Transverse colon (tissue), 4 donors: ENCODE measurements around the gene WWOX. TPM values are rescaled to one million over a fixed set of nuclear protein-coding genes. Genes with fewer than 3 reads are reported as not detected.

ENCODE experiments used
- DNase-seq: peaks from one replicate; pipeline ENCODE4 v3.0.0-alpha.2; 2019
- H3K27ac ChIP-seq, 4 donors: fragments of 200-600 bp; sonication (generic); 2 replicates each; pipeline ENCODE4 v1.5.1; 2016 to 2018; ENCODE audit warnings: inconsistent platforms in 4 of 4
- H3K27me3 ChIP-seq: fragments of 200-600 bp; sonication (generic); 2 replicates; pipeline ENCODE4 v1.5.1; 2017; ENCODE audit warnings: inconsistent platforms
- H3K36me3 ChIP-seq, 4 donors: fragments of 200-600 bp; sonication (generic); 2 replicates each; pipeline ENCODE4 v1.5.1; 2017 to 2019; ENCODE audit warnings: inconsistent platforms in 4 of 4
- H3K4me1 ChIP-seq, 4 donors: fragments of 200-600 bp; sonication (generic); 2 replicates each; pipeline ENCODE4 v1.5.1; 2017 to 2020; ENCODE audit warnings: inconsistent platforms in 4 of 4
- H3K4me3 ChIP-seq, 4 donors: fragments of 200-600 bp; sonication (generic); 1 replicate in 1 of 4; 2 replicates in 3 of 4; pipeline versions ENCODE4 v1.5.1 to v1.6.1; 2017 to 2019; ENCODE audit warnings: inconsistent platforms in 4 of 4
- H3K9me3 ChIP-seq, 2 donors: fragments of 200-600 bp; sonication (generic); 2 replicates each; pipeline ENCODE4 v1.5.1; 2017 to 2019; ENCODE audit warnings: inconsistent platforms in 2 of 2
- EP300 ChIP-seq: sonication (generic); formaldehyde crosslinking; IDR thresholded peaks from one replicate; pipeline ENCODE4 v1.6.1; 2017; ENCODE audit warnings: antibody characterized with exemption, low read depth
- POLR2A ChIP-seq: fragments of 450-650 bp; IDR thresholded peaks from one replicate; pipeline ENCODE4 v1.6.1; 2016; ENCODE audit warnings: antibody characterized with exemption, mild to moderate bottlenecking, moderate library complexity
- POLR2AphosphoS5 ChIP-seq, 3 donors: sonication (generic); formaldehyde crosslinking; IDR thresholded peaks; one replicate each; pipeline ENCODE4 v1.6.1; 2016; ENCODE audit warnings: antibody characterized with exemption in 3 of 3
- WGBS, 2 donors: methylation state at CpG; one replicate each; pipeline ENCODE4 v1.1.5; 2018; ENCODE audit warnings: low coverage in 1 of 2; 5-methylcytosine and 5-hydroxymethylcytosine counted together
- in situ Hi-C, 4 donors: fragments of 200-750 bp; cut with MboI; loops; one replicate each; pipeline versions ENCODE4 v1.15.0 to v1.15.1; 2017; ENCODE audit warnings: low sequenced_read_pairs in 3 of 4, low pct_ligation_motif_present in 1 of 4, low pct_unique_long_range_greater_than_20kb in 1 of 4
- intact Hi-C: fragments of 100-400 bp; cut with DNase I; formaldehyde crosslinking; loops from one replicate; pipeline ENCODE4 v1.15.1; 2023; ENCODE audit warnings: low total_unique reads
- total RNA-seq, 4 donors: library from RNA; depleted of rRNA; stranded (reverse); fragments of >200 nt; gene quantifications; one replicate each; pipeline ENCODE4 v1.1.0, GENCODE V29; 2016
- TF ChIP-seq, protein P1 (sequence below), 5 experiments: fragments of 200-600 bp in 3 of 5; fragments of 450-650 bp in 2 of 5; sonication (generic) in 3 of 5; IDR thresholded peaks; 1 replicate in 2 of 5; 2 replicates in 3 of 5; pipeline ENCODE4 v1.5.1; 2016 to 2017; ENCODE audit warnings: antibody characterized with exemption in 5 of 5, inconsistent platforms in 3 of 5, mild to moderate bottlenecking in 2 of 5, moderate library complexity in 1 of 5

The WWOX gene
- total RNA-seq, 4 donors from 2014 or later: 11.2 to 53.8 (median 24.8) TPM

DNA sequence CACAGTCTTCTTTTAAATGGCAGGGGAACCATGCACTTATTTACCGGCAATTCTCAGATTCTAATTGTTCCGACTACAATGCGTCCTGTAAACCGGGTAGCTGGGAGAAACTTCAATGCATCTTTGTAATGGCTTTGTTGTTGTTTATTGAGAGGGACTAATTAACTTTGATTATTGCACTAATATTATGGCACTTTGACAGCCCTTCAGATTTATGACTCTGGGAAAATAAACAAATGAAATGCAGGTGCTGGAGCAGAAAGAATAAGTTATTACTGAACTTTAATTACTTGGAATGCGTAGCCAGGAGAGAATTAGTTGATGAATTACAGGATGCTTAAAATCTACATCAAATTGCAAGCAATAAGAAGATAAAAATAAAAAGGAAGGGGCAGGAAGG lies 77.0 kb downstream of the WWOX start:
- in situ Hi-C loops (no loop called here), intact Hi-C loops (no loop called here)
- Histone ChIP-seq H3K9me3 (no peaks in the 10 kb centered on the region), H3K27ac (no peak overlapping the region), H3K4me1 (peaks cover 0 to 6% (median 0%) of the 10 kb centered on the region in 4 donors), H3K36me3 (no peaks in the 10 kb centered on the region), H3K27me3 (no peaks in the 10 kb centered on the region), H3K4me3 (no peak overlapping the region)
- WGBS, 2 donors: 56 to 67% methylated on average over 1 to 5 of the region's 5 CpGs
- DNase-seq: no peak
- TF ChIP-seq POLR2A: no peak
- TF ChIP-seq POLR2AphosphoS5 (IDR thresholded peaks at IDR 0.05): no peak
- TF ChIP-seq, protein P1, sequence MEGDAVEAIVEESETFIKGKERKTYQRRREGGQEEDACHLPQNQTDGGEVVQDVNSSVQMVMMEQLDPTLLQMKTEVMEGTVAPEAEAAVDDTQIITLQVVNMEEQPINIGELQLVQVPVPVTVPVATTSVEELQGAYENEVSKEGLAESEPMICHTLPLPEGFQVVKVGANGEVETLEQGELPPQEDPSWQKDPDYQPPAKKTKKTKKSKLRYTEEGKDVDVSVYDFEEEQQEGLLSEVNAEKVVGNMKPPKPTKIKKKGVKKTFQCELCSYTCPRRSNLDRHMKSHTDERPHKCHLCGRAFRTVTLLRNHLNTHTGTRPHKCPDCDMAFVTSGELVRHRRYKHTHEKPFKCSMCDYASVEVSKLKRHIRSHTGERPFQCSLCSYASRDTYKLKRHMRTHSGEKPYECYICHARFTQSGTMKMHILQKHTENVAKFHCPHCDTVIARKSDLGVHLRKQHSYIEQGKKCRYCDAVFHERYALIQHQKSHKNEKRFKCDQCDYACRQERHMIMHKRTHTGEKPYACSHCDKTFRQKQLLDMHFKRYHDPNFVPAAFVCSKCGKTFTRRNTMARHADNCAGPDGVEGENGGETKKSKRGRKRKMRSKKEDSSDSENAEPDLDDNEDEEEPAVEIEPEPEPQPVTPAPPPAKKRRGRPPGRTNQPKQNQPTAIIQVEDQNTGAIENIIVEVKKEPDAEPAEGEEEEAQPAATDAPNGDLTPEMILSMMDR (IDR thresholded peaks at IDR 0.05): no peak
- TF ChIP-seq EP300: no peak

DNA sequence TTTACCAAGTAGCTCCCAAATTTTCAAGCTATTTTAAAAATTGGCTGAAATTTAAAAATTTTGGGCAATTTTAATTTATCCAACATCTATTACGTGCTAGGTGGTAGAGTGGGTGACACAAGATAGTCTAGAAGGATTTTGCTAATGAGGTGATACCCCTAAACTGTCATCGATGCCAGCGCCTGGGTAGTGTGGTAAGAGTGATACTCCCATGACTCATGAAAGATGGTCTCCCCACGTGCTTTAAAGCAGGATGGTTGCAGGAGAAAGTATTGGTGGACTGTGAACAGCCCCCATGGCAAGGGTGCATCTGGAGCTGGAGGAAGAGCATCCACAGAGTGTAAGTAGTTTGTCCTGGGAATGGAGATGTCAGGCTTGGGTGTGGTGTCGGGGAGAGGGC lies 77.8 kb downstream of the WWOX start:
- TF ChIP-seq POLR2A: no peak
- no peak for TF ChIP-seq POLR2AphosphoS5 (IDR thresholded peaks at IDR 0.05)
- TF ChIP-seq, protein P1 (IDR thresholded peaks at IDR 0.05): no peak
- TF ChIP-seq EP300: no peak
- 83 to 85% methylated on average over 4 to 5 of the region's 5 CpGs for WGBS, 2 donors

GRCh38 chr16:78177987-78178386 lies 78.5 kb downstream of the WWOX start:
- in situ Hi-C loops (no loop called here), intact Hi-C loops (no loop called here)
- 45 to 53% methylated on average over 3 of the region's 3 CpGs for WGBS, 2 donors
- Histone ChIP-seq H3K4me3 (no peak overlapping the region), H3K36me3 (no peaks in the 10 kb centered on the region), H3K27me3 (no peaks in the 10 kb centered on the region), H3K9me3 (no peaks in the 10 kb centered on the region), H3K4me1 (peaks cover 0 to 6% (median 0%) of the 10 kb centered on the region in 4 donors), H3K27ac (peak overlapping the region in 2 of 4 donors; percentile 5 to 17)
- TF ChIP-seq POLR2AphosphoS5 (IDR thresholded peaks at IDR 0.05) (no peak), POLR2A (no peak), EP300 (no peak)
- TF ChIP-seq, protein P1 (IDR thresholded peaks at IDR 0.05): no peak
- no peak for DNase-seq

More for the DNA sequence above, 77.8 kb downstream of the WWOX start:
- H3K9me3 ChIP-seq: no peaks in the 10 kb centered on the region
- DNase-seq: no peak
- H3K4me1 ChIP-seq: peaks cover 0 to 6% (median 0%) of the 10 kb centered on the region in 4 donors
- no peaks in the 10 kb centered on the region for H3K27me3 ChIP-seq
- H3K36me3 ChIP-seq: no peaks in the 10 kb centered on the region
- in situ Hi-C loops: no loop called here
- intact Hi-C loops: no loop called here
- no peak overlapping the region for H3K4me3 ChIP-seq
- no peak overlapping the region for H3K27ac ChIP-seq

- Histone ChIP-seq H3K4me3 (no peak overlapping the region), H3K27ac (no peak overlapping the region), H3K27me3 (peaks cover 3% of the 10 kb centered on the region), H3K9me3 (no peaks in the 10 kb centered on the region), H3K36me3 (no peaks in the 10 kb centered on the region), H3K4me1 (peaks cover 0 to 17% (median 8%) of the 10 kb centered on the region in 4 donors)
- 69 to 73% methylated on average over 3 to 4 of the region's 4 CpGs for WGBS, 2 donors
- DNase-seq: no peak
- intact Hi-C loops: no loop called here
- in situ Hi-C loops: no loop called here
- TF ChIP-seq EP300 (no peak), POLR2AphosphoS5 (IDR thresholded peaks at IDR 0.05) (no peak), POLR2A (no peak)
- TF ChIP-seq, protein P1 (IDR thresholded peaks at IDR 0.05): no peak
Observed at GRCh38 chr16:78179666-78180065, 80.2 kb downstream of the WWOX start.
